ENCODE results near the gene PEAK1.

PEAK1 gene

GRCh38 chr15:77418966-77419835 is 703 bp downstream of the PEAK1 start:
- Histone ChIP-seq H3K27ac (ENCODE audit: low read depth, low read length) (peak overlapping the region; percentile 87), H3K4me1 (ENCODE audit: control insufficient read depth, insufficient read depth, low read length) (peaks cover 17% of the 10 kb centered on the region), H3K9ac (ENCODE audit: low read length) (peak overlapping the region; percentile 80), H3K36me3 (ENCODE audit: control insufficient read depth, insufficient read depth, low read length) (no peaks in the 10 kb centered on the region), H3K4me3 (ENCODE audit: low read length) (peak overlapping the region; percentile 95), H3K27me3 (ENCODE audit: control insufficient read depth, insufficient read depth, low read length) (no peaks in the 10 kb centered on the region)

DNA sequence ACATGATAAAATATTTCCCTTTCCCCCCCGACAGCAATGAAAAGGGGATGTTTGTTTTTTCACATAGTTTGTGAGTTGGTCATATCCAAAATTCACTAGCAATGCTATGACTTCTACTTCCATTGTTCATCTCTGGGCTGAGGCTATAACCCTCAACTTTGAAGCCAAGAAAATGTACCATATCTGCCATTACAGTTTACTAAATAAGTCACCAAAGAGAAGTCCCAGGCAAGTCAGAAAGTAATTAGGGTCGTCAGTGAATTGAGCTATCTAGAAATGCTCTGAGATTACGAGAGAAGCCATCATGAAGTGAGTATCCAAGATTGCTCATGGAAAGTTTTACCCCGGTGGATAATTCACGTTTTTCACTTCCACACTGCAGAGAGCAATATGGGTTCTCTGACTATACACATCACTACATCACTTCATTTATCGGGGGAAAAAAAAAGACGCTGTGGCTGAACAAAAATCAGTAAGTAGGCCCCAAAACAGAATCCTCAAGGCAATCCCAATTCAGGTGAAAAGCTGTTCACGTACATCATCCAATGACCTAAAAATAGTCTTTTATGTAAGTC is 1.4 kb downstream of the PEAK1 start:
- peak overlapping the region; percentile 95 for H3K4me3 ChIP-seq (ENCODE audit: low read length)
- peaks cover 17% of the 10 kb centered on the region for H3K4me1 ChIP-seq (ENCODE audit: control insufficient read depth, insufficient read depth, low read length)
- H3K9ac ChIP-seq (ENCODE audit: low read length), result no peak overlapping the region
- H3K27me3 ChIP-seq (ENCODE audit: control insufficient read depth, insufficient read depth, low read length), result no peaks in the 10 kb centered on the region
- no peaks in the 10 kb centered on the region for H3K36me3 ChIP-seq (ENCODE audit: control insufficient read depth, insufficient read depth, low read length)
- H3K27ac ChIP-seq (ENCODE audit: low read depth, low read length), result peak overlapping the region; percentile 87

- H3K4me1 ChIP-seq (ENCODE audit: control insufficient read depth, insufficient read depth, low read length), result peaks cover 17% of the 10 kb centered on the region
- no peak overlapping the region for H3K9ac ChIP-seq (ENCODE audit: low read length)
- no peak overlapping the region for H3K4me3 ChIP-seq (ENCODE audit: low read length)
- no peak overlapping the region for H3K27ac ChIP-seq (ENCODE audit: low read depth, low read length)
- no peaks in the 10 kb centered on the region for H3K27me3 ChIP-seq (ENCODE audit: control insufficient read depth, insufficient read depth, low read length)
- no peaks in the 10 kb centered on the region for H3K36me3 ChIP-seq (ENCODE audit: control insufficient read depth, insufficient read depth, low read length)
Observed at GRCh38 chr15:77417602-77418001, 2.3 kb downstream of the PEAK1 start.

GRCh38 chr15:77416954-77417353 is 3.0 kb downstream of the PEAK1 start:
- Histone ChIP-seq H3K4me1 (ENCODE audit: control insufficient read depth, insufficient read depth, low read length) (peaks cover 17% of the 10 kb centered on the region), H3K27ac (ENCODE audit: low read depth, low read length) (no peak overlapping the region), H3K27me3 (ENCODE audit: control insufficient read depth, insufficient read depth, low read length) (no peaks in the 10 kb centered on the region), H3K36me3 (ENCODE audit: control insufficient read depth, insufficient read depth, low read length) (no peaks in the 10 kb centered on the region), H3K9ac (ENCODE audit: low read length) (no peak overlapping the region), H3K4me3 (ENCODE audit: low read length) (no peak overlapping the region)

- Histone ChIP-seq H3K27me3 (ENCODE audit: control insufficient read depth, insufficient read depth, low read length) (no peaks in the 10 kb centered on the region), H3K4me1 (ENCODE audit: control insufficient read depth, insufficient read depth, low read length) (peaks cover 11% of the 10 kb centered on the region), H3K27ac (ENCODE audit: low read depth, low read length) (no peak overlapping the region), H3K9ac (ENCODE audit: low read length) (no peak overlapping the region), H3K36me3 (ENCODE audit: control insufficient read depth, insufficient read depth, low read length) (no peaks in the 10 kb centered on the region), H3K4me3 (ENCODE audit: low read length) (no peak overlapping the region)
Observed at GRCh38 chr15:77416148-77416455, 3.8 kb downstream of the PEAK1 start.

- H3K4me1 ChIP-seq (ENCODE audit: control insufficient read depth, insufficient read depth, low read length), result peaks cover 11% of the 10 kb centered on the region
- H3K27me3 ChIP-seq (ENCODE audit: control insufficient read depth, insufficient read depth, low read length), result no peaks in the 10 kb centered on the region
- no peak overlapping the region for H3K4me3 ChIP-seq (ENCODE audit: low read length)
- H3K36me3 ChIP-seq (ENCODE audit: control insufficient read depth, insufficient read depth, low read length), result no peaks in the 10 kb centered on the region
- H3K27ac ChIP-seq (ENCODE audit: low read depth, low read length), result no peak overlapping the region
- no peak overlapping the region for H3K9ac ChIP-seq (ENCODE audit: low read length)
Observed at GRCh38 chr15:77415450-77416147, 4.3 kb downstream of the PEAK1 start.

DNA sequence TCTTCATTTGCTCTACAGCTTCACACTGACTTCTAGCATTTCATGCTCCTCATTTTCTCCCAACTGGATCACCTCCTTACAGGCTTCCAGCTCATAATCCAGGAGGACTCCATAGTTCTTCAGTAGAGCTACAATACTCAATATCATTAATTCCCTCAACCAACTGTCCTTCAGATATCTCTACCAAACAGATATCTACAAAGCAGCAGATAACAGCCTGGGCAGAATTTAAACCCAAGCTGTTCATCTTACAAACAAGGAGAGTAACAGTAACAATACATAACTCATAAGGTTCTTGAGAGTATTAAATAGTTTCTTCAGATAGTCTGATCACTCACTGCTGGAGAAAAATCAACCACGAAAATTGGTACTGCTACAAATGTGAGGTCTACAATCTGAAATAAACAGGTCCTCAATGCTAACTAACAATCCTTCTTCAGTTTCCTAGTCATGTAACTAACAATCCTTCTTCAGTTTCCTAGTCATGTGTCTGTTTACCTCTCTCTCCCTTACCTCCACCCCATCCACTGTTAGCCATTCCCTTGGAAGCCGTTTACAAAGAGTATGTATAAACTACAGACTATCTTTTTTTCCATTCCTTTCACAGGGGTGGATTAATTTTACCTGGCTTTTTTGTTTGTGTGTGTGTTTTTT is 5.0 kb downstream of the PEAK1 start:
- H3K9ac ChIP-seq (ENCODE audit: low read length), result no peak overlapping the region
- H3K27me3 ChIP-seq (ENCODE audit: control insufficient read depth, insufficient read depth, low read length), result no peaks in the 10 kb centered on the region
- H3K27ac ChIP-seq (ENCODE audit: low read depth, low read length), result no peak overlapping the region
- H3K4me3 ChIP-seq (ENCODE audit: low read length), result no peak overlapping the region
- no peaks in the 10 kb centered on the region for H3K36me3 ChIP-seq (ENCODE audit: control insufficient read depth, insufficient read depth, low read length)
- peaks cover 11% of the 10 kb centered on the region for H3K4me1 ChIP-seq (ENCODE audit: control insufficient read depth, insufficient read depth, low read length)

DNA sequence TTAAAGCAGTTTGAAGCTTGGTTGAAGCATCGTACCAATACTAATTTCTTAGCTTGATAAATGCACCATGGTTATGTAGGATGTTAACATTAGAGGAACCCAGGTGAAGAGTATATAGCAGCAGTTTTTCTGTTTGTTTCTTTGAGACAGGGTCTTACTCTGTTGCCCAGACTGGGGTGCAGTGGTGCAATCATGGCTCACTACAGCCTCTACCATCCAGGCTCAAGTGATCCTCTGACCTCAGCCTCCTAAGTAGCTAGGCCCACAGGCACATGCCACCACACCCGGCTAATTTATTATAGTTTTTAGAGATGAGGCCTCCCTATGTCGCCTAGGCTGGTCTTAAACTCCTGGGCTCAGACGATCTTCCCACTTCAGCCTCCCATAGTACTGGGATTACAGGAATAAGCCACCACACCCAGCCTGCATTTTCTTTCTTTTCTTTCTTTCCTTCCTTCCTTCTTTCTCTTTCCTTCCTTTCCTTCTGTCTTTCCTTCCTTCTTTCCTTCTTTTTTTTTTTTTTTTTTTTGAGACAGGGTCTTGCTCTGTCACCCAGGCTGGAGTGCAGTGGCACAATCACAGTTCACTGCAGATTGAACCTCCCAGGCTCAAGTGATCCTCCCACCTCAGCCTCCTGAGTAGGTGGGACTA is 6.1 kb downstream of the PEAK1 start:
- Histone ChIP-seq H3K27me3 (ENCODE audit: control insufficient read depth, insufficient read depth, low read length) (no peaks in the 10 kb centered on the region), H3K27ac (ENCODE audit: low read depth, low read length) (no peak overlapping the region), H3K9ac (ENCODE audit: low read length) (no peak overlapping the region), H3K36me3 (ENCODE audit: control insufficient read depth, insufficient read depth, low read length) (no peaks in the 10 kb centered on the region), H3K4me3 (ENCODE audit: low read length) (no peak overlapping the region), H3K4me1 (ENCODE audit: control insufficient read depth, insufficient read depth, low read length) (peaks cover 8% of the 10 kb centered on the region)

- Histone ChIP-seq H3K36me3 (ENCODE audit: control insufficient read depth, insufficient read depth, low read length) (no peaks in the 10 kb centered on the region), H3K4me1 (ENCODE audit: control insufficient read depth, insufficient read depth, low read length) (peaks cover 1% of the 10 kb centered on the region), H3K9ac (ENCODE audit: low read length) (no peak overlapping the region), H3K27me3 (ENCODE audit: control insufficient read depth, insufficient read depth, low read length) (no peaks in the 10 kb centered on the region), H3K27ac (ENCODE audit: low read depth, low read length) (no peak overlapping the region), H3K4me3 (ENCODE audit: low read length) (no peak overlapping the region)
Observed at GRCh38 chr15:77412972-77413698, 6.8 kb downstream of the PEAK1 start.

DNA sequence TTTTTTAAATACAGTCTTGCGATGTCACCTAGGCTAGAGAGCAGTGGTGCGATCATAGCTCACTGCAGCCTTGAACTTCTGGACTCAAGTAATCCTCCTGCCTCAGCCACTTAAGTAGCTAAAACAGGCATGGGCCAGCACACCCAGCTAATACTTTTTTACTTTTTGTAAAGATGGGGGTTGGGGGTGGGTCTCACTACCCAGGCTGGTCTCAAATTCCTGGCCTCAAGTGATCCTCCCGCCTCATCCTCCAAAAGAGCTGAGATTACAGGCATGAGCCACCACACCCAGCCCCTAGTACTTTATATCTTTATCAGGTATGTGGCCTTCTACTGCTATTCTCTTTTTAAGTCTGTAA is 8.3 kb downstream of the PEAK1 start:
- Histone ChIP-seq H3K9ac (ENCODE audit: low read length) (no peak overlapping the region), H3K4me1 (ENCODE audit: control insufficient read depth, insufficient read depth, low read length) (no peaks in the 10 kb centered on the region), H3K36me3 (ENCODE audit: control insufficient read depth, insufficient read depth, low read length) (no peaks in the 10 kb centered on the region), H3K4me3 (ENCODE audit: low read length) (no peak overlapping the region), H3K27ac (ENCODE audit: low read depth, low read length) (no peak overlapping the region), H3K27me3 (ENCODE audit: control insufficient read depth, insufficient read depth, low read length) (no peaks in the 10 kb centered on the region)

DNA sequence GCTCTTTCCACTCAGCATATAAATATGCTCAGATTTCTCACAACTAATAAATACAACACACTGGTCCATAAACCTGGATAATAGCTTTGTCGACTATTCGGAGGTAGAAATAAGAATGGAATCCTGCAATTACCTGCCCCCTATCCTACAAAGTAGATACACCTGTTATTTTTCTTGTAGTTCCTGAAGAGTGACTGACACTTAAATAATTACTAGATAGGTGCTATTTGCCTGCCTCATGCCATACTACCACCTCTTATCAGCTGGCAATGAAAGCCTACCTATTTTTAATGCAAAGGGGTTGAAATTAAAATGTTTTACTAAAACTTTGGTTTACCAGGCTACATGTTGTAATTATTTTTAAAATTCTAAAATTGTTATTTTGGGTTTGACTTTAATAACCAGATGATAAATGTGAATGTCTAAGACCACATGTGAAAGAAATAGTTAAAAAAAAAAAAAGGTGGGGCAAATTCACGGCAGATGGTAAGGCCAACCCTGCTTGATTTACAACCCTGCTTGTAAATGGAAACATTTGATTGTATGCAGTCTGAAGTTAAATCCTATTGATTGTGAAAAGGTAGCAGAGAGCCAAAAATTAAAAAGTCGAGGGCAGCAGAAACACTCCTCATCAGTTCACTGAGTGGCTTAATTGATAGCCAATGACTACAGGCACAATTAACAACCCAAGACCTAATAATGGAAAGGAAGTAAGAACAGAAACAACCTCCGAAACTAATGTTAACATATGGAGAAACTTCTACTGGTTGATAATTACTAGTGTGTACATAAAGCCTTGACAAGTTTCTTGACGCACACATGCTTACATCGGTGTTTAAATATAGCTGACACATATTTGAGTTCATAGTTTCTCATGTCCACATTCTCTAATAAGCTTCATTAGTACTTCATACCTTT is 8.9 kb downstream of the PEAK1 start:
- H3K9ac ChIP-seq (ENCODE audit: low read length), result no peak overlapping the region
- H3K27ac ChIP-seq (ENCODE audit: low read depth, low read length), result no peak overlapping the region
- no peaks in the 10 kb centered on the region for H3K27me3 ChIP-seq (ENCODE audit: control insufficient read depth, insufficient read depth, low read length)
- H3K4me3 ChIP-seq (ENCODE audit: low read length), result no peak overlapping the region
- no peaks in the 10 kb centered on the region for H3K4me1 ChIP-seq (ENCODE audit: control insufficient read depth, insufficient read depth, low read length)
- H3K36me3 ChIP-seq (ENCODE audit: control insufficient read depth, insufficient read depth, low read length), result no peaks in the 10 kb centered on the region

All from rectal smooth muscle tissue (tissue), 1 donor.